CD14-positive monocyte (primary cell): ENCODE data around the gene GRK5. TPM values are rescaled to one million over a fixed set of nuclear protein-coding genes. Genes with fewer than 3 reads are reported as not detected.
A peak's percentile ranks its signal among the peaks of the same experiment; 100 is the strongest.

Experiments
- DNase-seq, 3 donors: peaks; one replicate each; pipeline ENCODE4 v3.0.0-alpha.2; 2011 to 2022
- H2AFZ ChIP-seq: 2 replicates; pipeline ENCODE4 v1.6.0; 2012; ENCODE audit warnings: mild to moderate bottlenecking, low read depth, low read length, inconsistent platforms; ENCODE audit not compliant: insufficient read depth, poor library complexity, severe bottlenecking
- H3K27ac ChIP-seq, 2 donors: 1 replicate in 1 of 2; 2 replicates in 1 of 2; pipeline ENCODE4 v1.5.1; 2012 to 2013; ENCODE audit warnings: low read length in 2 of 2, control low read depth in 1 of 2, inconsistent platforms in 1 of 2, low read depth in 1 of 2, mild to moderate bottlenecking in 1 of 2
- H3K27me3 ChIP-seq, 2 donors: one replicate each; pipeline versions ENCODE4 v1.6.0 to v1.6.1; 2011 to 2013; ENCODE audit warnings: low read length in 2 of 2; ENCODE audit not compliant: control insufficient read depth in 2 of 2, insufficient read depth in 2 of 2
- H3K36me3 ChIP-seq, 2 donors: replicated peaks in 1 of 2; 1 replicate in 1 of 2; 2 replicates in 1 of 2; pipeline versions ENCODE4 v1.5.1 to v1.6.1; 2012 to 2013; ENCODE audit warnings: low read length in 2 of 2, control low read depth in 1 of 2, inconsistent platforms in 1 of 2, mild to moderate bottlenecking in 1 of 2; ENCODE audit not compliant: insufficient read depth in 2 of 2, control insufficient read depth in 1 of 2
- H3K4me1 ChIP-seq, 2 donors: 1 replicate in 1 of 2; 2 replicates in 1 of 2; pipeline versions ENCODE4 v1.5.1 to v1.6.1; 2012 to 2013; ENCODE audit warnings: low read length in 2 of 2, control low read depth in 1 of 2, inconsistent platforms in 1 of 2, mild to moderate bottlenecking in 1 of 2, moderate library complexity in 1 of 2; ENCODE audit not compliant: insufficient read depth in 2 of 2, control insufficient read depth in 1 of 2
- H3K4me2 ChIP-seq: replicated peaks from 2 replicates; pipeline ENCODE3; 2012; ENCODE audit warnings: low read length, moderate library complexity, mild to moderate bottlenecking; ENCODE audit not compliant: poor library complexity, severe bottlenecking; ENCODE audit errors: extremely low read depth
- H3K4me3 ChIP-seq, 3 experiments: fragments of 200-600 bp in 1 of 3; sonication (generic) in 1 of 3; replicated peaks in 1 of 3; 1 replicate in 2 of 3; 2 replicates in 1 of 3; pipeline ENCODE4 v1.5.1; 2011 to 2013; ENCODE audit warnings: low read length in 3 of 3, mild to moderate bottlenecking in 3 of 3, control low read depth in 2 of 3, low read depth in 2 of 3, inconsistent platforms in 1 of 3, moderate library complexity in 1 of 3
- H3K79me2 ChIP-seq: 2 replicates; pipeline ENCODE4 v1.6.0; 2012; ENCODE audit warnings: mild to moderate bottlenecking, control low read depth, inconsistent platforms, low read length, moderate library complexity; ENCODE audit not compliant: insufficient read depth
- H3K9ac ChIP-seq: 2 replicates; pipeline ENCODE4 v1.6.0; 2017; ENCODE audit warnings: low read length, mild to moderate bottlenecking; ENCODE audit not compliant: insufficient read depth, poor library complexity, severe bottlenecking
- H3K9me3 ChIP-seq, 2 donors: replicated peaks in 1 of 2; 1 replicate in 1 of 2; 2 replicates in 1 of 2; pipeline versions ENCODE4 v1.5.1 to v1.6.1; 2012 to 2013; ENCODE audit warnings: low read length in 2 of 2, control low read depth in 1 of 2; ENCODE audit not compliant: control insufficient read depth in 1 of 2, insufficient read depth in 1 of 2
- H4K20me1 ChIP-seq: 2 replicates; pipeline ENCODE4 v1.6.0; 2012; ENCODE audit warnings: mild to moderate bottlenecking, low read length, control low read depth, moderate library complexity; ENCODE audit not compliant: insufficient read depth
- H3K27ac Mint-ChIP-seq, 7 donors: one replicate each; pipeline ENCODE4 v1.8.0; 2020; ENCODE audit warnings: mild to moderate bottlenecking in 7 of 7, mixed read lengths in 7 of 7, moderate library complexity in 6 of 7, inconsistent platforms in 2 of 7
- H3K27me3 Mint-ChIP-seq, 3 donors: one replicate each; pipeline ENCODE4 v1.8.0; 2021 to 2022; ENCODE audit warnings: low read depth in 3 of 3, mild to moderate bottlenecking in 3 of 3, mixed read lengths in 3 of 3, moderate library complexity in 3 of 3, inconsistent platforms in 1 of 3
- H3K36me3 Mint-ChIP-seq, 2 donors: one replicate each; pipeline ENCODE4 v1.8.0; 2020; ENCODE audit warnings: mixed read lengths in 2 of 2, inconsistent platforms in 1 of 2, mild to moderate bottlenecking in 1 of 2
- H3K4me1 Mint-ChIP-seq: one replicate; pipeline ENCODE4 v1.8.0; 2020; ENCODE audit warnings: mild to moderate bottlenecking, mixed read lengths
- H3K4me3 Mint-ChIP-seq, 2 donors: one replicate each; pipeline ENCODE4 v1.8.0; 2020; ENCODE audit warnings: mild to moderate bottlenecking in 2 of 2, mixed read lengths in 2 of 2, moderate library complexity in 1 of 2
- H3K9me3 Mint-ChIP-seq, 7 donors: one replicate each; pipeline ENCODE4 v1.8.0; 2020 to 2022; ENCODE audit warnings: mixed read lengths in 7 of 7, mild to moderate bottlenecking in 6 of 7, moderate library complexity in 6 of 7, inconsistent platforms in 2 of 7
- WGBS: methylation state at CpG from one replicate; pipeline ENCODE4 v1.1.5; 2013; ENCODE audit warnings: missing lambda C conversion rate; ENCODE audit not compliant: insufficient coverage; 5-methylcytosine and 5-hydroxymethylcytosine counted together
- intact Hi-C, 2 donors: fragments of 100-400 bp; cut with micrococcal nuclease; formaldehyde crosslinking; loops; one replicate each; pipeline versions ENCODE4 v1.15.0 to v1.15.1; 2023
- polyA plus RNA-seq, 3 donors: library from polyadenylated mRNA; depleted of rRNA in 1 of 3; unstranded in 2 of 3; stranded (reverse) in 1 of 3; fragments of 300-500 nt in 2 of 3; fragments of >200 nt in 1 of 3; fragmentation: Illumina TruSeq in 2 of 3; gene quantifications; 1 replicate in 2 of 3; 2 replicates in 1 of 3; pipeline ENCODE4 v1.2.3, GENCODE V29; 2012 to 2021
- TF ChIP-seq, protein P1 (sequence below): fragments of 200-600 bp; IDR thresholded peaks from one replicate; pipeline ENCODE4 v1.8.0; 2022; ENCODE audit warnings: antibody characterized with exemption, mild to moderate bottlenecking

Gene GRK5
- polyA plus RNA-seq, 3 donors: 1.2 to 6.5 (median 2.8) TPM

DNA sequence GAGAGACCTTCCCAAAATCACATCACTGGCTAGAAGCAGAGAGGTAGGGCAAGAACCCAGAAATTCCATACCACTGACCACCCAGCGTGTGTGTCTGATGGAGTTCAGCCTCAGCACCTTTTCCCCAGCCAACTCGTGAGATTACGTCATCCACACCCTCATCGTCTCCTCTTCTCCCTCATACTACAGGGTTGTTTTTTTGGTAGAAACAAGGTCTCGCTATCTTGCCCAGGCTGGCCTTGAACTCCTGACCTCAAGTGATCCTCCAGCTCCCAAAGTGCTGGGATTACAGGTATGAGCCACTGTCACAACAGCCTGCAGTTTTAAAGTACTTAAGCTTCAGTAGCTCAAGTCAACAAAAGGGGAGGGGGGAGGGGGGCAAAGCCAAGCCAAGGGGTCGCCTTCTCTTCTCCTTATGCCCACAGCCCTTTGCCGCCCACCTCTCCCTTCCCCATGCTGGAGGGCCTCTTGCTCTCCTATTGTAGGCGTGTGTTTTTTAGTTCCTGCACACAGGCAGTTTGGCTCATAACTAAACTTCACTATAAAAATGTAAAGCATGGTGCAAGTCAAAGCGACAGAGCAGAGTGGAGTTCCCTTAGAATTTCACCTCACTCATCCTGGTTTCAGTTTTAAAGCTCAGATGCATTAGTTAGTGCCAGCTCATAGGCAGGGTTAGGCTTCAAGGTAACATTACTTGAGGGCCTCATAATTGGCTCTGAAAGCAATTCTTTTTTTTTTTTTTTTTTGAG is 23.5 kb upstream of the GRK5 start:
- peaks cover 3 to 4% of the 10 kb centered on the region in 2 donors for H3K4me1 ChIP-seq
- H3K4me2 ChIP-seq: no peak overlapping the region
- no peaks in the 10 kb centered on the region for H4K20me1 ChIP-seq
- H3K36me3 ChIP-seq: no peaks in the 10 kb centered on the region
- DNase-seq: no peak
- TF ChIP-seq, protein P1, sequence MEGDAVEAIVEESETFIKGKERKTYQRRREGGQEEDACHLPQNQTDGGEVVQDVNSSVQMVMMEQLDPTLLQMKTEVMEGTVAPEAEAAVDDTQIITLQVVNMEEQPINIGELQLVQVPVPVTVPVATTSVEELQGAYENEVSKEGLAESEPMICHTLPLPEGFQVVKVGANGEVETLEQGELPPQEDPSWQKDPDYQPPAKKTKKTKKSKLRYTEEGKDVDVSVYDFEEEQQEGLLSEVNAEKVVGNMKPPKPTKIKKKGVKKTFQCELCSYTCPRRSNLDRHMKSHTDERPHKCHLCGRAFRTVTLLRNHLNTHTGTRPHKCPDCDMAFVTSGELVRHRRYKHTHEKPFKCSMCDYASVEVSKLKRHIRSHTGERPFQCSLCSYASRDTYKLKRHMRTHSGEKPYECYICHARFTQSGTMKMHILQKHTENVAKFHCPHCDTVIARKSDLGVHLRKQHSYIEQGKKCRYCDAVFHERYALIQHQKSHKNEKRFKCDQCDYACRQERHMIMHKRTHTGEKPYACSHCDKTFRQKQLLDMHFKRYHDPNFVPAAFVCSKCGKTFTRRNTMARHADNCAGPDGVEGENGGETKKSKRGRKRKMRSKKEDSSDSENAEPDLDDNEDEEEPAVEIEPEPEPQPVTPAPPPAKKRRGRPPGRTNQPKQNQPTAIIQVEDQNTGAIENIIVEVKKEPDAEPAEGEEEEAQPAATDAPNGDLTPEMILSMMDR: no peak
- WGBS: 80% methylated on average over 1 of the region's 9 CpGs
- intact Hi-C loops: no loop called here
- H3K27ac ChIP-seq: no peak overlapping the region
- H3K9ac ChIP-seq: no peak overlapping the region
- Mint-ChIP-seq H3K36me3 (no peaks in the 10 kb centered on the region), H3K4me3 (no peak overlapping the region), H3K27ac (no peak overlapping the region), H3K27me3 (peaks cover 0 to 8% (median 1%) of the 10 kb centered on the region in 3 donors), H3K9me3 (peaks cover 0 to 8% (median 2%) of the 10 kb centered on the region in 7 donors), H3K4me1 (peaks cover 1% of the 10 kb centered on the region)
- no peak overlapping the region for H3K4me3 ChIP-seq
- no peaks in the 10 kb centered on the region for H3K79me2 ChIP-seq
- no peaks in the 10 kb centered on the region for H3K27me3 ChIP-seq
- H2AFZ ChIP-seq: no peak overlapping the region
- H3K9me3 ChIP-seq: no peaks in the 10 kb centered on the region

DNA sequence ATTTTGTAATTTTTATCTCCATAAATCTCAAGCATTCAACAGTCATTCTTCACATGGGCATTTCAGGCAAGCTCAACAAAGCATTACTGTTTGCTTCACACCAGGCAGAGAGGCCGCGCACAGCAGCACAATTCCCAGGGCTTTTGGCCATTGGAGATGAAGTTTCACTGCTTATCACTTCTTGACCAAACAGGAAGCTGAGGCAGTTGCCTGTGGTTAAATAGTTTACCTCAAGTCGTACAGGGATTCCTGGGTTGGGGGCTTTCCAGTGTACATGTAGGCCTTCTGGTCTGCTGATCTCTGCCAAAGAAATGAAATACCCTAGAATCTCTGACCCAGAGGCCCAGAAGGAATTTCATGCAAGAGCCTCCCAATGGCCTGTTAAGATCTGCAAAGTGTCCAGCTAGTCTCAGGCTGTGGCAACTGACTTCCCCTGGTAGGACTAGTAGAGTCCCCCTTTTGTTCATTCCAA is 17.5 kb upstream of the GRK5 start:
- H4K20me1 ChIP-seq: no peaks in the 10 kb centered on the region
- peak overlapping the region; percentile 21 for H2AFZ ChIP-seq
- no peak overlapping the region for H3K4me2 ChIP-seq
- peaks cover 0 to 3% (median 0%) of the 10 kb centered on the region in 7 donors for H3K9me3 Mint-ChIP-seq
- H3K36me3 Mint-ChIP-seq: no peaks in the 10 kb centered on the region
- H3K36me3 ChIP-seq: no peaks in the 10 kb centered on the region
- H3K27ac ChIP-seq: no peak overlapping the region
- peaks cover 11 to 25% of the 10 kb centered on the region in 2 donors for H3K4me1 ChIP-seq
- H3K4me3 Mint-ChIP-seq: no peak overlapping the region
- DNase-seq: peak in 1 of 3 donors; percentile 37
- H3K4me3 ChIP-seq: no peak overlapping the region
- H3K4me1 Mint-ChIP-seq: peaks cover 25% of the 10 kb centered on the region
- no peaks in the 10 kb centered on the region for H3K9me3 ChIP-seq
- TF ChIP-seq, protein P1: no peak
- peaks cover 0 to 5% (median 1%) of the 10 kb centered on the region in 3 donors for H3K27me3 Mint-ChIP-seq
- intact Hi-C loops: loop anchor here in 1 of 2 donors (10.0 kb wide), 1 partner anchor 255 kb away; no protein-coding TSS in a partner anchor
- no peak overlapping the region for H3K9ac ChIP-seq
- H3K27ac Mint-ChIP-seq: no peak overlapping the region
- H3K79me2 ChIP-seq: no peaks in the 10 kb centered on the region
- 4% methylated on average over 3 of the region's 3 CpGs for WGBS
- H3K27me3 ChIP-seq: no peaks in the 10 kb centered on the region
